ENCODE measurements around the gene CDHR5. TPM values are rescaled to one million over a fixed set of nuclear protein-coding genes. Genes with fewer than 3 reads are reported as not detected.

The CDHR5 gene
- total RNA-seq, 1 donor from 2014 or later = not detected

DNA sequence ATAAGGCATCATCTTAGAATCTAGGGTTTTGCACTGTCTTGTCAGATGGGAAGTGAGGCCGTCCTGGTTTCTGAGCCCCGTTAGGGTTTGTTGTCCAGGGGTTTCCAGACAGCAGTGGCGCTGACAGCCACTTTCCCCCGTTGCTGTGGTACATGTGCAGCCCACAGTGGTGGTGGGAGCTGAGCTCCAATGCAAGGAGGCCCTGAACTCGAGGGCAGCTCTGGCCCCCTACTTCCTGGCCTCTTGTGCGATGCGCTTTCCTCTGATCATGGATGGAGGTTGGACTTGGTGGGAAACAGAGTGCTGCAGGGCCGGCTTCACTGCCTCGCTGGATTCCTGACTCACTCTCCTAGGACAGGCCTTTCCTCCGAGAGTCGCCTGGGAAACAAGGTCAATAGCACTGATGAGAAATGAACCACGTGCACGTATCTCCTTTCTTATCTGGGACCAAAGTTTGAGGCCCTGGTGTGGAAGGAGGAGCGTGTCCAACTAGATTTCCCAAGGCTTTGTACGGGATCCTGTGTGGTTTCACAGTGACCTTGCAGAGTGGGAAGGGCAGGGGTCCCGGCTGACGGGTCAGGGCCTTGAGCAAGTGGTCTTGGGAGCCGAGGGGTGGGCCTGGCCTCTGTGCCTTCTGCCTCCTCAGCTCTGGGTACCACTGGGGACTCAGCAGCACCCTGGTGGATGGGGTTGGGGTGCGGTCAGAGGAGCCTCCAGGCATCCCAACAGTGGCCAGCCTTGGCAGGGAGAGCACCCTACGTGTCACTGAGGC, 44.7 kb downstream of the CDHR5 start:
- TF ChIP-seq EZH2phosphoT487 (IDR thresholded peaks at IDR 0.05) = no peak
- Histone ChIP-seq H3K4me3 (no peak overlapping the region), H3K9ac (peak overlapping the region; percentile 40), H3K4me2 (no peak overlapping the region), H3K27me3 (peaks cover 4% of the 10 kb centered on the region), H4K20me1 (ENCODE audit: low read depth) (peaks cover 76% of the 10 kb centered on the region), H3K4me1 (peaks cover 11% of the 10 kb centered on the region), H2AFZ (replicated peaks) (no peak overlapping the region), H3K9me3 (ENCODE audit: low read depth) (no peaks in the 10 kb centered on the region), H3K27ac (no peak overlapping the region), H3F3A (ENCODE audit: low read depth) (peaks cover 13% of the 10 kb centered on the region), H3K79me2 (ENCODE audit: low read depth) (peaks cover 78% of the 10 kb centered on the region), H3K36me3 (no peaks in the 10 kb centered on the region)
- H3K9me3 Mint-ChIP-seq = no peaks in the 10 kb centered on the region
- peaks cover 10% of the 10 kb centered on the region for H3K36me3 Mint-ChIP-seq
- H3K4me3 Mint-ChIP-seq = peak overlapping the region; percentile 69
- peaks cover 23% of the 10 kb centered on the region for H3K4me1 Mint-ChIP-seq
- peaks cover 2% of the 10 kb centered on the region for H3K27me3 Mint-ChIP-seq (ENCODE audit: insufficient read depth, low read depth)
- H3K27ac Mint-ChIP-seq = peak overlapping the region; percentile 78
- no peak for DNase-seq (ENCODE audit: low spot score)

DNA sequence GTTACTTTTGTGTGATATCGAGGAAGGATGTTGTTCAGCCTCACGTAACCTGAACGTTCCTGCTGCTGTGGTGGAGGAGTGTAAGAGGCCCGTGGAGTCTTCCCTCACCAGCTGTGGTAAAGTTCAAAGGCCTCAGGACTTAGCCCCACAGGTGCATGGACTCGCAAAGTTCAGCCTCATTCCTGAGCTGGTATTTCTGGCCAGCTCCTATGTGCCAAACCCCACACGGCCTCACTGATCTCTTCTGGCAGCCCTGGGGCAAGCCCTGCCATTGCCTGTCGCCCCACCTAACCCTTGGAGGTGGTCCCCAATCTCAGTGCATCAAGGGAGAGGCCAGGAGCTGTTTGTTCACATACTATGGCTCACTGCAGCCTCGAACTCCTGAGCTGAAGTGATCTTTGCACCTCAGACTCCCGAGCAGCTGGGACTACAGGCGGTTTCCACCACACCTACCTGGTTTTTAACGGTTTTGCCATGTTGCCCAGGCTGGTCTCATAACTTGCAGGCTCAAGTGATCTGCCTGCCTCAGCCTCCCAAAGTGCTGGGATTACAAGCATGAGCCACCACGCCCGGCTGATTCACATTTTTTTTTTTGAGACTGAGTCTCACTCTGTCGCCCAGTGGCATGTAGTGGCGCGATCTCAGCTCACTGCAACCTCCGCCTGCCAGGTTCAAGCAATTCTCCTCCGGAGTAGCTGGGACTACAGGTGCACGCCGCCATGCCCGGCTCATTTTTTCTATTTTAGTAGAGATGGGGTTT, 46.3 kb downstream of the CDHR5 start:
- Mint-ChIP-seq H3K9me3 (no peaks in the 10 kb centered on the region), H3K4me3 (peak overlapping the region; percentile 95), H3K4me1 (peaks cover 36% of the 10 kb centered on the region), H3K27me3 (ENCODE audit: insufficient read depth, low read depth) (peaks cover 6% of the 10 kb centered on the region), H3K27ac (no peak overlapping the region), H3K36me3 (peaks cover 10% of the 10 kb centered on the region)
- Histone ChIP-seq H3K79me2 (ENCODE audit: low read depth) (peaks cover 71% of the 10 kb centered on the region), H3K9me3 (ENCODE audit: low read depth) (no peaks in the 10 kb centered on the region), H3K27ac (no peak overlapping the region), H3K4me3 (peak overlapping the region; percentile 93), H3K36me3 (no peaks in the 10 kb centered on the region), H3K27me3 (peaks cover 15% of the 10 kb centered on the region), H2AFZ (replicated peaks) (no peak overlapping the region), H3F3A (ENCODE audit: low read depth) (peaks cover 23% of the 10 kb centered on the region), H4K20me1 (ENCODE audit: low read depth) (peaks cover 73% of the 10 kb centered on the region), H3K4me2 (peak overlapping the region; percentile 100), H3K9ac (peak overlapping the region; percentile 98), H3K4me1 (peaks cover 20% of the 10 kb centered on the region)
- TF ChIP-seq, protein P1, sequence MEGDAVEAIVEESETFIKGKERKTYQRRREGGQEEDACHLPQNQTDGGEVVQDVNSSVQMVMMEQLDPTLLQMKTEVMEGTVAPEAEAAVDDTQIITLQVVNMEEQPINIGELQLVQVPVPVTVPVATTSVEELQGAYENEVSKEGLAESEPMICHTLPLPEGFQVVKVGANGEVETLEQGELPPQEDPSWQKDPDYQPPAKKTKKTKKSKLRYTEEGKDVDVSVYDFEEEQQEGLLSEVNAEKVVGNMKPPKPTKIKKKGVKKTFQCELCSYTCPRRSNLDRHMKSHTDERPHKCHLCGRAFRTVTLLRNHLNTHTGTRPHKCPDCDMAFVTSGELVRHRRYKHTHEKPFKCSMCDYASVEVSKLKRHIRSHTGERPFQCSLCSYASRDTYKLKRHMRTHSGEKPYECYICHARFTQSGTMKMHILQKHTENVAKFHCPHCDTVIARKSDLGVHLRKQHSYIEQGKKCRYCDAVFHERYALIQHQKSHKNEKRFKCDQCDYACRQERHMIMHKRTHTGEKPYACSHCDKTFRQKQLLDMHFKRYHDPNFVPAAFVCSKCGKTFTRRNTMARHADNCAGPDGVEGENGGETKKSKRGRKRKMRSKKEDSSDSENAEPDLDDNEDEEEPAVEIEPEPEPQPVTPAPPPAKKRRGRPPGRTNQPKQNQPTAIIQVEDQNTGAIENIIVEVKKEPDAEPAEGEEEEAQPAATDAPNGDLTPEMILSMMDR (IDR thresholded peaks at IDR 0.05) = no peak
- no peak for DNase-seq (ENCODE audit: low spot score)

- H2AFZ ChIP-seq (replicated peaks) = no peak overlapping the region
- peaks cover 66% of the 10 kb centered on the region for H4K20me1 ChIP-seq (ENCODE audit: low read depth)
- peak overlapping the region; percentile 98 for H3K9ac ChIP-seq
- DNase-seq (ENCODE audit: low spot score) = no peak
- H3K27ac ChIP-seq = no peak overlapping the region
- peak overlapping the region; percentile 96 for H3K27ac Mint-ChIP-seq
- H3K27me3 ChIP-seq = peaks cover 15% of the 10 kb centered on the region
- peaks cover 62% of the 10 kb centered on the region for H3K79me2 ChIP-seq (ENCODE audit: low read depth)
- TF ChIP-seq EZH2 (IDR thresholded peaks at IDR 0.05) (no peak), EZH2phosphoT487 (IDR thresholded peaks at IDR 0.05) (no peak)
- TF ChIP-seq, protein P1 (IDR thresholded peaks at IDR 0.05) = no peak
- no peaks in the 10 kb centered on the region for H3K9me3 ChIP-seq (ENCODE audit: low read depth)
- H3K4me3 ChIP-seq = peak overlapping the region; percentile 93
- H3F3A ChIP-seq (ENCODE audit: low read depth) = peaks cover 26% of the 10 kb centered on the region
- no peaks in the 10 kb centered on the region for H3K36me3 ChIP-seq
- H3K4me3 Mint-ChIP-seq = peak overlapping the region; percentile 95
- peaks cover 37% of the 10 kb centered on the region for H3K4me1 Mint-ChIP-seq
- H3K9me3 Mint-ChIP-seq = no peaks in the 10 kb centered on the region
- peaks cover 6% of the 10 kb centered on the region for H3K27me3 Mint-ChIP-seq (ENCODE audit: insufficient read depth, low read depth)
- peaks cover 20% of the 10 kb centered on the region for H3K4me1 ChIP-seq
- peak overlapping the region; percentile 100 for H3K4me2 ChIP-seq
- peaks cover 10% of the 10 kb centered on the region for H3K36me3 Mint-ChIP-seq
Observed at GRCh38 chr11:577611-577894, 47.2 kb downstream of the CDHR5 start.
